ENCODE data around the gene KEL.
A peak's percentile ranks its signal among the peaks of the same experiment; 100 is the strongest.

Gene KEL

GRCh38 chr7:142961973-142962926 is at the start of gene KEL:
KEL (minus strand) TSS chr7:142962363; CDS start chr7:142962206, 157 bp downstream.
- H3K27me3 ChIP-seq (ENCODE audit: control insufficient read depth, insufficient read depth, low read length), result no peaks in the 10 kb centered on the region
- peak within 1 kb of the TSS; percentile 3 for H3K9ac ChIP-seq (ENCODE audit: low read depth, low read length)
- peak within 1 kb of the TSS; percentile 23 for H3K4me3 ChIP-seq (ENCODE audit: low read depth, low read length)
- H3K36me3 ChIP-seq (ENCODE audit: control insufficient read depth, insufficient read depth, low read length), result no peaks in the 10 kb centered on the region
- no peaks in the 10 kb centered on the region for H3K9me3 ChIP-seq (ENCODE audit: control insufficient read depth, insufficient read depth, low read length)
- H3K4me1 ChIP-seq (ENCODE audit: control insufficient read depth, insufficient read depth, low read length), result peaks cover 8% of the 10 kb centered on the region

- H3K4me1 ChIP-seq (ENCODE audit: control insufficient read depth, insufficient read depth, low read length), result no peaks in the 10 kb centered on the region
Measured at GRCh38 chr7:143008007-143008901, 46.1 kb upstream of the KEL start.

GRCh38 chr7:143005632-143006260 is 43.6 kb upstream of the KEL start:
- Histone ChIP-seq H3K4me1 (ENCODE audit: control insufficient read depth, insufficient read depth, low read length) (no peaks in the 10 kb centered on the region), H3K9me3 (ENCODE audit: control insufficient read depth, insufficient read depth, low read length) (no peaks in the 10 kb centered on the region), H3K36me3 (ENCODE audit: control insufficient read depth, insufficient read depth, low read length) (no peaks in the 10 kb centered on the region), H3K9ac (ENCODE audit: low read depth, low read length) (no peak overlapping the region), H3K27me3 (ENCODE audit: control insufficient read depth, insufficient read depth, low read length) (peaks cover 4% of the 10 kb centered on the region), H3K4me3 (ENCODE audit: low read depth, low read length) (no peak overlapping the region)

More at GRCh38 chr7:143008007-143008901, 46.1 kb upstream of the KEL start:
- Histone ChIP-seq H3K36me3 (ENCODE audit: control insufficient read depth, insufficient read depth, low read length) (no peaks in the 10 kb centered on the region), H3K4me3 (ENCODE audit: low read depth, low read length) (no peak overlapping the region), H3K9ac (ENCODE audit: low read depth, low read length) (no peak overlapping the region), H3K9me3 (ENCODE audit: control insufficient read depth, insufficient read depth, low read length) (no peaks in the 10 kb centered on the region), H3K27me3 (ENCODE audit: control insufficient read depth, insufficient read depth, low read length) (no peaks in the 10 kb centered on the region)

DNA sequence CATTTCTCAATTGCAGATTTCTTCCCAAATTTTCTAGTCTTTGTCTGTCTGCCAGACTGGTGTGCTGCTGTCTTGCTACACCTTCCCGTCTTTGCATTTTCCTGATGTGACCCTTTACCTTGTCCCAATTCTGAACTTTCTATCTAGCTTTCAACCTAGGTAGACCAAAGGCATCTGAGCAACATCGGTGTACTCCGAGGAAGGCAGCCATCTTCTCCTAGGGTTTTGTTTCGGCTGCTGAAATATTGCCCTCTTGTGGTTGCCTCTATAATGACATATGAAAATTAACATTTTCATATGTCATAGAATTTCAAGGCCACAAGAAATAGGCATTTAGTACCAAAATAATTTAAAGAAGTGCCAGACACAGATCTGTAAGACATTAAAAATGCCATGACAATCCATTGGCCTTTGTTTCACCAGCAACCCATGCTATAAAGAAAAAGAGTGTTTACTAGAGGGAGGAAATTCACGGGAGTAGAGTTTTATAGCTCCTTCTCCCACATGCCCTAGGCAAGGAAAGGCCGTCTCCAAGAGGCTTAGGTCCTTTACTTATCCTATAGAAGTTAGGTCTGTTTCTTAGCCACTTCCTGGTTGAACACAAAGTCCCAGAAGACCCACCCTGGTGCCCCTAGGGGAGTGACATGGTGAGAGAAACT is 41.4 kb upstream of the KEL start:
- Histone ChIP-seq H3K4me1 (ENCODE audit: control insufficient read depth, insufficient read depth, low read length) (no peaks in the 10 kb centered on the region), H3K4me3 (ENCODE audit: low read depth, low read length) (peak overlapping the region; percentile 11), H3K9me3 (ENCODE audit: control insufficient read depth, insufficient read depth, low read length) (no peaks in the 10 kb centered on the region), H3K27me3 (ENCODE audit: control insufficient read depth, insufficient read depth, low read length) (peaks cover 4% of the 10 kb centered on the region), H3K9ac (ENCODE audit: low read depth, low read length) (no peak overlapping the region), H3K36me3 (ENCODE audit: control insufficient read depth, insufficient read depth, low read length) (no peaks in the 10 kb centered on the region)

- no peaks in the 10 kb centered on the region for H3K4me1 ChIP-seq (ENCODE audit: control insufficient read depth, insufficient read depth, low read length)
- H3K4me3 ChIP-seq (ENCODE audit: low read depth, low read length), result no peak overlapping the region
Measured at GRCh38 chr7:143002898-143003297, 40.7 kb upstream of the KEL start.

GRCh38 chr7:143002106-143002505 is 39.9 kb upstream of the KEL start:
- Histone ChIP-seq H3K4me1 (ENCODE audit: control insufficient read depth, insufficient read depth, low read length) (no peaks in the 10 kb centered on the region), H3K4me3 (ENCODE audit: low read depth, low read length) (no peak overlapping the region), H3K27me3 (ENCODE audit: control insufficient read depth, insufficient read depth, low read length) (peaks cover 4% of the 10 kb centered on the region), H3K36me3 (ENCODE audit: control insufficient read depth, insufficient read depth, low read length) (no peaks in the 10 kb centered on the region), H3K9me3 (ENCODE audit: control insufficient read depth, insufficient read depth, low read length) (no peaks in the 10 kb centered on the region), H3K9ac (ENCODE audit: low read depth, low read length) (no peak overlapping the region)

More at GRCh38 chr7:143002898-143003297, 40.7 kb upstream of the KEL start:
- no peaks in the 10 kb centered on the region for H3K9me3 ChIP-seq (ENCODE audit: control insufficient read depth, insufficient read depth, low read length)
- H3K36me3 ChIP-seq (ENCODE audit: control insufficient read depth, insufficient read depth, low read length), result no peaks in the 10 kb centered on the region
- peaks cover 4% of the 10 kb centered on the region for H3K27me3 ChIP-seq (ENCODE audit: control insufficient read depth, insufficient read depth, low read length)
- H3K9ac ChIP-seq (ENCODE audit: low read depth, low read length), result no peak overlapping the region

DNA sequence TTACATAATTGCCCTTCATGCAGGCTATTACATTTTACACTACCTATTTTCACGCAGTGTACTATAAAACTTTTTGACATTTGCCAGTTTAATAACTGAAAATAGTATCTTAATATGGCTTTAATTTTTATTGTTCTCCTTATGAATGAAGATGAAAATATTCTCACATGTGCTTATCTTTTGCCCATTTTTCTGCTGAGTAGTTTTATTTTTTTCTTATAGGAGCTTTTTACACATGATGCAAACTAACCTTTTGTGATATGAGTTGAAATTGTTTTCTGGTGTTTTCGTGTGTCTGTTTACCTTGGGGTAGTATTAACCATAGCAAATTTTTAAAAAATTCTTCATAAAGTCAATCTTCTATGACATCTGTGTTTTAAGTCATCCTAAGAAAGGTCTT is 38.5 kb upstream of the KEL start:
- Histone ChIP-seq H3K9me3 (ENCODE audit: control insufficient read depth, insufficient read depth, low read length) (no peaks in the 10 kb centered on the region), H3K4me1 (ENCODE audit: control insufficient read depth, insufficient read depth, low read length) (no peaks in the 10 kb centered on the region), H3K36me3 (ENCODE audit: control insufficient read depth, insufficient read depth, low read length) (no peaks in the 10 kb centered on the region), H3K27me3 (ENCODE audit: control insufficient read depth, insufficient read depth, low read length) (peaks cover 4% of the 10 kb centered on the region), H3K9ac (ENCODE audit: low read depth, low read length) (no peak overlapping the region), H3K4me3 (ENCODE audit: low read depth, low read length) (no peak overlapping the region)

DNA sequence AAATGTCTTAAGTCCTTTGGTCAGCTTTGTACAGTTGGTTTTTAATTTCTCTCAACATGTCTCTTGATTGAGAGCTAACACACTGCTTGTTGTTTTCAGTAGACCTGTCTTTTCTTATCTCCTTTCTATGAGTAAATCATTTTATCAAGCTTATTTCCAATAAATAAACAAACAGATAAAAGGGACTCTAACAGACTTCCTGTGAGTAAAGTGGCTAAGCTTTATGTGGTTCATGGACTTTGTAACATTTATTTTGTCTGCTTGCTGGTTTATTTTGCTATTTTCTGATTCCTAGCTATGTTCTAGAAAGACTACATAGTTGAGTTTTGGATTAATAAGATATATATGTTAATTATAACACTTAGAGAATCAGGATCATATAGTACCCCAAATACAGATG is 37.6 kb upstream of the KEL start:
- Histone ChIP-seq H3K4me3 (ENCODE audit: low read depth, low read length) (no peak overlapping the region), H3K9ac (ENCODE audit: low read depth, low read length) (no peak overlapping the region), H3K4me1 (ENCODE audit: control insufficient read depth, insufficient read depth, low read length) (no peaks in the 10 kb centered on the region), H3K27me3 (ENCODE audit: control insufficient read depth, insufficient read depth, low read length) (peaks cover 4% of the 10 kb centered on the region), H3K9me3 (ENCODE audit: control insufficient read depth, insufficient read depth, low read length) (no peaks in the 10 kb centered on the region), H3K36me3 (ENCODE audit: control insufficient read depth, insufficient read depth, low read length) (no peaks in the 10 kb centered on the region)

GRCh38 chr7:142998966-142999365 is 36.8 kb upstream of the KEL start:
- Histone ChIP-seq H3K4me1 (ENCODE audit: control insufficient read depth, insufficient read depth, low read length) (no peaks in the 10 kb centered on the region), H3K9ac (ENCODE audit: low read depth, low read length) (no peak overlapping the region), H3K27me3 (ENCODE audit: control insufficient read depth, insufficient read depth, low read length) (peaks cover 4% of the 10 kb centered on the region), H3K36me3 (ENCODE audit: control insufficient read depth, insufficient read depth, low read length) (no peaks in the 10 kb centered on the region), H3K4me3 (ENCODE audit: low read depth, low read length) (no peak overlapping the region), H3K9me3 (ENCODE audit: control insufficient read depth, insufficient read depth, low read length) (no peaks in the 10 kb centered on the region)

DNA sequence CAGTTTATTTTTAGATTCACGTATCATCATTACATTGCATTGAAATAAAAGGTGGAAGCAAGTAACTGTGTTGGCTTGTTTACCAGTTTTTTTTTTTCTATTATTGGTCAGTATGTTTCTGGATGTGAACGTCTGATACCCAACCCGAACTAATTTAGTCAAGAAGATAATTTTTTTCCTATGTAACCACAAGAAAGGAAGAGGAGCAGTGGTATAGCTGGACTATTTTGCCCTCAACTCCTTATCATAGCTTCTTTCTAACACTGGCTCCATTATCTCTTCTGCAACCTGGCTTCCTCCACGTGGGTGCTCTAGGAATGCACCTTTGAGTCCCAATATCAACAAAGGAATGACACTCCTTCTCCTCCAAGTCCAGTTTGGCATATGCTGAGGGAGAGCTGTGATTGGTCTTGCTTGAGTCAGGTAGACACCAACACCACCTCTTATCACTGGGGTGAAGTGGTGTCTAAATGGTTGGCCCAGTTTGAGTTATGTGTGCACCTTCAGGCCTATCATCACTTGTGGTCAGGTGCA is 35.4 kb upstream of the KEL start:
- no peaks in the 10 kb centered on the region for H3K36me3 ChIP-seq (ENCODE audit: control insufficient read depth, insufficient read depth, low read length)
- no peaks in the 10 kb centered on the region for H3K27me3 ChIP-seq (ENCODE audit: control insufficient read depth, insufficient read depth, low read length)
- H3K9ac ChIP-seq (ENCODE audit: low read depth, low read length), result no peak overlapping the region
- H3K4me1 ChIP-seq (ENCODE audit: control insufficient read depth, insufficient read depth, low read length), result no peaks in the 10 kb centered on the region
- no peaks in the 10 kb centered on the region for H3K9me3 ChIP-seq (ENCODE audit: control insufficient read depth, insufficient read depth, low read length)
- H3K4me3 ChIP-seq (ENCODE audit: low read depth, low read length), result no peak overlapping the region

- Histone ChIP-seq H3K9ac (ENCODE audit: low read depth, low read length) (no peak overlapping the region), H3K36me3 (ENCODE audit: control insufficient read depth, insufficient read depth, low read length) (no peaks in the 10 kb centered on the region), H3K9me3 (ENCODE audit: control insufficient read depth, insufficient read depth, low read length) (no peaks in the 10 kb centered on the region), H3K27me3 (ENCODE audit: control insufficient read depth, insufficient read depth, low read length) (no peaks in the 10 kb centered on the region), H3K4me3 (ENCODE audit: low read depth, low read length) (no peak overlapping the region), H3K4me1 (ENCODE audit: control insufficient read depth, insufficient read depth, low read length) (no peaks in the 10 kb centered on the region)
Measured at GRCh38 chr7:142992427-142992826, 30.3 kb upstream of the KEL start.
